Omental fat pad (tissue), 4 donors: ENCODE data around the gene BAHCC1. TPM values are rescaled to one million over a fixed set of nuclear protein-coding genes. Genes with fewer than 3 reads are reported as not detected.

ENCODE experiments used
- ATAC-seq: fragments of 150-250 bp; one replicate; pipeline ENCODE4 v1.9.1; 2016; ENCODE audit warnings: mild to moderate bottlenecking, moderate library complexity; ENCODE audit not compliant: low FRiP score
- DNase-seq: peaks from one replicate; pipeline ENCODE4 v3.0.0-alpha.2; 2019; ENCODE audit warnings: low spot score
- total RNA-seq, 4 donors: library from RNA; depleted of rRNA; stranded (reverse); fragments of >200 nt; gene quantifications; one replicate each; pipeline ENCODE4 v1.1.0, GENCODE V29; 2016
- TF ChIP-seq, protein P1 (sequence below), 3 donors: fragments of 450-650 bp; IDR thresholded peaks; one replicate each; pipeline ENCODE4 v1.5.1; 2016 to 2017; ENCODE audit warnings: antibody characterized with exemption in 3 of 3, mild to moderate bottlenecking in 3 of 3, moderate library complexity in 2 of 3

BAHCC1 gene
- total RNA-seq, 4 donors from 2014 or later: 4.8 to 20.8 (median 7.1) TPM

DNA sequence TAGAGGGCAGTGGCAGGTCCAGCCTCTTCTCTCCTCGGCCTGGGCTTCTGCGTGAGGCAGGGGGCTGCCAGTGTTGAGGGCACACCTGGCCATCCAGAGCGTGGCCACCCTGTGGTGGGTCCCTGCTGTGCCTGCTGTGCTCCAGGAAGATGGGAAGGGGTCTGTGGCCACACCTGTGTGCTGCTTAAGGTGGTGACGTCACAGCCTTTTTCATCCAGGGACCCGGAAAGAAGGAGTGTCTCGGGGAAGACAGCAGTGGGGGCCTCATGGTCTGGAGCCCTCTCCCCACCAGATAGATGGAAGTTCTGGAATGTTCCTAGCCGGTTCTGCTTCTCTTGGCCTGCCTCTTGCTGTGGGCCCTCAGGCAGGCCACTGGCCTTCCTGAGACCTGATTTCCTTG lies 80.8 kb downstream of the BAHCC1 start:
- TF ChIP-seq, protein P1, sequence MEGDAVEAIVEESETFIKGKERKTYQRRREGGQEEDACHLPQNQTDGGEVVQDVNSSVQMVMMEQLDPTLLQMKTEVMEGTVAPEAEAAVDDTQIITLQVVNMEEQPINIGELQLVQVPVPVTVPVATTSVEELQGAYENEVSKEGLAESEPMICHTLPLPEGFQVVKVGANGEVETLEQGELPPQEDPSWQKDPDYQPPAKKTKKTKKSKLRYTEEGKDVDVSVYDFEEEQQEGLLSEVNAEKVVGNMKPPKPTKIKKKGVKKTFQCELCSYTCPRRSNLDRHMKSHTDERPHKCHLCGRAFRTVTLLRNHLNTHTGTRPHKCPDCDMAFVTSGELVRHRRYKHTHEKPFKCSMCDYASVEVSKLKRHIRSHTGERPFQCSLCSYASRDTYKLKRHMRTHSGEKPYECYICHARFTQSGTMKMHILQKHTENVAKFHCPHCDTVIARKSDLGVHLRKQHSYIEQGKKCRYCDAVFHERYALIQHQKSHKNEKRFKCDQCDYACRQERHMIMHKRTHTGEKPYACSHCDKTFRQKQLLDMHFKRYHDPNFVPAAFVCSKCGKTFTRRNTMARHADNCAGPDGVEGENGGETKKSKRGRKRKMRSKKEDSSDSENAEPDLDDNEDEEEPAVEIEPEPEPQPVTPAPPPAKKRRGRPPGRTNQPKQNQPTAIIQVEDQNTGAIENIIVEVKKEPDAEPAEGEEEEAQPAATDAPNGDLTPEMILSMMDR (IDR thresholded peaks at IDR 0.05): no peak
- no peak for DNase-seq
- ATAC-seq: no peak

DNA sequence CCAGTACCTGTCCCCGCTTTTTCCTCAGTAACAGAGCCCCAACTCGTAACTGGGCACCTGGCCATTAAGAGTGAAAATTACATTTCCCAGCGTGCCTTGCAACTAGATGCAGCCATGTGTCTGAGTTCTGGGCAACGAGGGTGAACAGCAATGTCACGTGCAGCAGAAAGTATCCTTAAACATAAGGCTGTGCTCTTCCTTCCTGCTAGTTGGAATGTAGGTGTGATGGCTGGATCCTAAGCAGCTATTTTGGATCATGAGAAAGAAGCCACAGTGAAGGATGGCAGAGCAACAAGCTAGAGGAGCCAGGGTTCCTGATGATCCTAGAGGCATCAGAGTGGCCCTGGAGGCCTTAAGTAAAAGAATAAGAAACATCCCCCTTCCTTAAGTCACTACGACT lies 81.4 kb downstream of the BAHCC1 start:
- DNase-seq: no peak
- ATAC-seq: no peak
- TF ChIP-seq, protein P1 (IDR thresholded peaks at IDR 0.05): no peak

DNA sequence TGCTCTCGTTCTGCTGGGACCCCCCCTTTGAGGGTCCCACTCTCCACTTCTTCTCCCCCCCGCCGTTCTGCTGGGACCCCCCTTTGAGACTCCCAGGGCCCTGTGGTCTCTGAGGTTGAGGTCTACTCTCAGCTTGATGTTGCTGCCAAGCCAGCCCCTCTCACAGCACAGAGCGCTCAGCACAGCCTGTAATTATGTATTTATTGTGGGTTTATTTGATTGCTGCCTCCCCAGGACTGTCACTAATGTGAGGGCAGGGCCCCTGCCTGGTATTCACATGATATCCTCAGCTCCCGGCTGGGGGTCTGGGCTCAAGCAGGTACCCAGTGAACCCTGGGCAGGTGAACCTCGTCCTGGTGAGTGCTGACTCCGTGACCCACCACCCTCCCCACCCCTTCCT lies 81.9 kb downstream of the BAHCC1 start:
- ATAC-seq (no peak), DNase-seq (no peak)
- TF ChIP-seq, protein P1 (IDR thresholded peaks at IDR 0.05): no peak

DNA sequence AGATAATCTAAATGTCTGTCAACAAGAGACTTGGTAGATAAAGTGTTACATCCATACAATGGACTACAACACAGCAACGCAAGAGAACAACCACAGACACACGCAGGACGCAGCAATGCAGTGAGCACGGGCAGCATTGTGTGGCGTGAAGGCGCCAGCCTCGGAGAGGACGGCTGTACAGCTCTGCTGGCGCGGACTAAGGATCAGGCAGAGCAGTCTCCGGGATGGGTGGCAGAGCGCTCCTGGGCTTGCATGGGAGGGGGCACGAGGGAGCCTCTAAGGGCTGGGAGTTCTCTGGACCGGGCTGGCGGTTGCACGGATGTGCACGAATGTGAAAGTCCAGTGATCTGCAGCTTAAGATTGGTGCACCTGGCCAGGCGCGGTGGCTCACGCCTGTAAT lies 82.9 kb downstream of the BAHCC1 start:
- TF ChIP-seq, protein P1 (IDR thresholded peaks at IDR 0.05): no peak

DNA sequence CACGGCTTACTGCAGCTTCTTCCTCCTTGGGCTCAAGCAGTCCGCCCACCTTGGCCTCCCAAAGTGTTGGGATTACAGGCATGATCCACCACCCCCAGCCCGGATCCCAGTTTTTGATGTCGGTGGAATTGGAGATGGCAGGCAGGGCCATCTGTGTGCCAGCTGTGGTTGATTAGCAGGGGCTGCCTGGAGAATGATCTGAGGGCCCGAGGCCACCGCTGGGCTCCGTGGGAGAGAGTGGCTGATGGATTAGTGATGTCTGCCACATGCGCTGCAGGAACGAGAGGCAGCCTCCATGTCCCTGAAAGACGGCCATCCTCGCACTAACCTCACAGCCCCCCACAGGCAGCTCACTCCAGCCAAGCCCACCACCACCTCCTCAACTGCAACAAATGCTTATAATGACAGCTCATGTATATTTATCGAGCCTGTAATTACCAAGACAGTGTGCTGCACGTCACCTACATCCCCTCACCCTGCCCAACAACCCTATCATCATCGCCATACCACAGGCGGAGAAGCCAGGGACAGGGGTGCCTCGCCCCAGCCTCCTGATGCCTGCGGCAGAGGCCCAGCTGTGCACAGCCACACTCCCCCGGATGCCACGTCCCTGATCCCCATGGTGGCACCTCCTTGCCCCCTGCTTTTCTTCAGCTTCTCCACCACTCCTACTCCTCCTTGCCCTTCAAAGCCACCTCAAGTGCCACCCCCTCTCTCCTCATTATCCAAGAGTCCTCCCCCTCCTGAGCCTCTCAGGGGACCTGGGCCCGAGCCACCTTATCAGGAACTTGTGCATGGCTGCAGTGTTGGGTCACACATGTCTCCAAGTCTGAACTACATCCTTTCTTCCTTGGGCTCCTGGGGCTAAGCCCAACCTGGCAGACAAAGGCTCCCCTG lies 84.2 kb downstream of the BAHCC1 start:
- DNase-seq: no peak
- ATAC-seq: no peak
- TF ChIP-seq, protein P1 (IDR thresholded peaks at IDR 0.05): no peak

More for the DNA sequence above, 82.9 kb downstream of the BAHCC1 start:
- DNase-seq (no peak), ATAC-seq (no peak)

DNA sequence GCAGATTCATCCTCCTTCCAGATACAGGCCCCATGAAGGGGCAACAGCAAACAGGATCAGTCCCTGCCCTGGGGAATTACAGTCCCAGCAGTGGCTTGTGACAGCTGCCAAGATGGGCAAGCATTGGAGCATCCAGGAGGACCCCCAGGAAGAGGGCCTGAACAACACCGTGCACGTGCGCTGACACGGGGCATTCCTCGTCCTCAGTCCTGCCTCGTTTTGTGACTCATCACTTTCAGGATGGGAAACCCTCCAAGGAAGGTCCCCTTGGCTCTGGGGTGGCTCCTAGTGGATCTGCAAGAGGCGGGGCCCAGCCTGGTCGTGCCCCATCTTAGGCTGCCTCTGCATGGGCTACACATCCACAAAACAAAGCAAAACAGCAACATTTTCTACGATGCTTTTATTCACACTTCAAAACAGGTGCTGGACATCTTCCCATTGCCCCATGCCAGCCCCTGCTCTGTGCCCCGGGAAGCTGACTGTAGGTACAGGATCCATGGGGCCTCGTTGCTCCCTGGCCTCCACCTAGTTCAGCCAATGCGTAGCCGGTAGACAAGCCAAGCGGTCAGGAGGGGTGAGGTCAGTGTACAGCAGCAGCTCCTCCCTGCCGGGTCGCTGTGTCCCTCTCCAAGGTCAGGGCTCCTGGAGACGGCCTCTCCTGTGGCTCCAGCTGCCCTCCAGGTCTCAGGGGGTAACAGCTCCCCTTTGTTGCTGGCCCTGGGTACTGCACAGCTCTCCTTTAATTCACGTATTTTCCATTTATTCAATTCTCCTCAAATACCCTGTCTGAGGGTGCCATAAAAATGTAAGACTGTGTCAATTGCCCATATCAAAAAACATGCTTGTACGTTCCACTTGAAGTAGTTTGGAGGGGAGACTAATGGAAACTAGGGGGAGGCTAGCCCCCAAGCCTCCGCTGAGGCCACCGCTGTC lies 85.1 kb downstream of the BAHCC1 start:
- DNase-seq (no peak), ATAC-seq (no peak)
- TF ChIP-seq, protein P1 (IDR thresholded peaks at IDR 0.05): no peak
